HG02571 (cell line): ENCODE measurements around the gene NTM.

Experiments used
- ATAC-seq: cut with Tn5 transposase; IDR thresholded peaks from one replicate; pipeline ENCODE4 v1.9.1; 2021; ENCODE audit warnings: mild to moderate bottlenecking, moderate library complexity; ENCODE audit not compliant: unreplicated experiment

The NTM gene

DNA sequence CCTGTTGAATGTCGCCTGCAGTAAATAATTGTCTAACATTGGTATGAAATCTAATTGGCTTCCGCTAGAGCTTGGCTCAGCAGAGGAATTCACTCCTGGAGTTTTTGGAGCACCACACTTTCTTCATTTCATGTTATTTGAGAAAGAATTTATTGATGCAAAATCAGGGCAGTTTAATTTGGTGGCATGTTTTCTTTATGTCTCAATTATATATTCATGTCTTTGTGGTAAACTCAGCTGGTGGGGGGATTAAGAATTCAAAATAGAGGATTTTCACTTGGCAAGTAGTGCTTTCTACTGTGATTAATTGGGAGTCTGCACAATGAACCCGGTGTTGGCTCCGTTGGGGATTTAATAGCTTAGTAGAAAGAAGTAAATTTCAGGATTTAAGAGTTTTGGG is 784.4 kb downstream of the NTM start:
- ATAC-seq, result no peak

DNA sequence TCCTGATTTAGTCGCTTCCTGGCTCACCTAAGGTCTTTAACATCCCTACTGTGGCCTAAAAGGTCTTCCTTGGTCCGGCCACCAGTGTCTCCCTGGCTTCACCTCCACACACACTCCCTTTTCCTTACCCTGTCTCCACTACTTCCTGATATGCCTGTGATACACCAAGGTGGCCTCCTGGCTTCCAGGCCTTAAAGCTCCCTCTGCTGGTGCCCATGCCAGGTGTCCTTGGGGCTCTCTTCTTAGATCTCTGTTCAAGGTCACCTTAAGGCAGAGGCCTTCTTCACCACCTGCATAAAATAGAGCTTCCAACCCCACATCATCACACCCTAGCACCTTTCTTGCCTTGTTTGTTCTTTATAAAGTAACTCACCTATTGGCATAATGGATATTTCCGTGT is 787.7 kb downstream of the NTM start:
- no peak for ATAC-seq

DNA sequence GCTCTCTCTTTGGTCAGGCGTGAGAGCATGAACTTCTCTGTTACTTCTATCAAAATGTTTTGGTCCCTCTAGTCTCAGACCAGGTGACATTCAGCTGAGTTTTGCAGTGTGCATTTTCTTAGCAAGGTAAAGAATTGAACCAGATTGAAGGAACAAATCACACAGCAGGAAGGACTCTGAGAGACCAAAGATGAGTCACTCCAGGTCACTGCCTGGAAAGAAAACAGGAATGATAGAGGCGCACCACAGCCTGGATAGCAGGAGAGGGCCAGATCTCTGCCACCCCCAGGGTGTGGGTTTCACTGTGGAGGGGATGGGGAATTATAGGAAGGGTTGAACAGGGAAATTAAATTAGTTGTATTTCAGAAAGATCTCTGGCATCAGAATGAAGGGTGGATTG is 788.3 kb downstream of the NTM start:
- no peak for ATAC-seq

DNA sequence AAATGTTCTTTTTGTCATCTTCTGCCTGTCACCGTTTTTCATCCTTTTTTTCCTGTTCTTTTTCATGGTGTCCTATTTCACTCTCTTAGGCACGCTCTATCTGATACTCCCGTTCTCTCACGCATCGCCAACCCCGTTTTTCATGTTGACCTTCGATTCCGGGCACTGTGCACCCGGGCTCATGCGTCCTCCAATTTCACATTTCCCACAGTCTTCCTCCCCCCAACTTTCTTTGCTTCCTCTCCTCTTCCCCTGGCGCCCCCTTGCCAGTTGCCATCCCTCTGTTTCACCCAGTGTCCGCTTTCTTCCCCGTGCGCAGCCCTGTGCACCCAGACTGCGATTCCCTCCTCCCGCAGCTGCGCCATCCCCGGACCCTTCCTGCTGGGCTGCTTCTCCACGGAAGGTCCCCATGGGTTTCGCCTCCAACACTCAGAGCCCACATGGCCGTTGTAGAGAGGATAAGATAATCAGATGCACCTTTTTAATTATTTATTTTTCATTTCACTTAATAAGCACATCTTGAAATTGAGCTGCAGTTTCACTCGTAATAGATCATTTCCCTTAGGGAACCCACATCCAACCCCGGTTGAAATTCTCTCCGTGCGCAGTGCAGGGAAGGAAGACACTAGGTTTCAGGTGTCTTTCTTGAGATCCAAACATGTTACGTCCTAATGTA is 791.1 kb downstream of the NTM start:
- no peak for ATAC-seq

DNA sequence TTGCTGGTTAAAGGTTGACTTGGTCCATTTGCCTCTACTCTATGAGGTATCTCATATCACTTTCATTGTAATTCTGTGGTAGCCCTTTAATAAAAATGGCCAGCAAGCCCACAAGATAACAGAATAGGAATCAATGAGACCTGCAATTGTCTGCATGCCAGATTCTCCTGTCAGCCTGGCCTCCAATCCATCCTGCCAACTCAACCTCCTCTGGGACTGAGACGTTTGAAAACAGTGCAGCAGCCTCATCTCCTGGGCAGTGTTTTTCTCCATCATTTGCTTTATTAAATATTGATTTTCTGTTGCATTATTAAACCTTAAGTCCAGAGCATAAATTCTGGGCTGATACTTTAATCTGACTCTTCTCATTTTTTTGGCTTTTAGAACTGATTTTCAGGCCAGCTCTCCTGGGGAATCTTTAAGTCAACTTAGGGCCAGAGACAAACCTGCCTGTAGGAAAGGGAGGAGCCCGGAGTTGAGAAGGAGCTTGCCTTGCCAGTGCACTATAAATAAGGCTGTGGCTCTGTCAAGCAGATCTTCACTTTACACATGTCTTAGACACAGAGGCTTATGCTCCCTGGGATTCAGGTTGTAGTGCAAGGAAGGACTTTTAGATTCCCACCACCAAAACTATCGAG is 798.0 kb downstream of the NTM start:
- ATAC-seq, result no peak

DNA sequence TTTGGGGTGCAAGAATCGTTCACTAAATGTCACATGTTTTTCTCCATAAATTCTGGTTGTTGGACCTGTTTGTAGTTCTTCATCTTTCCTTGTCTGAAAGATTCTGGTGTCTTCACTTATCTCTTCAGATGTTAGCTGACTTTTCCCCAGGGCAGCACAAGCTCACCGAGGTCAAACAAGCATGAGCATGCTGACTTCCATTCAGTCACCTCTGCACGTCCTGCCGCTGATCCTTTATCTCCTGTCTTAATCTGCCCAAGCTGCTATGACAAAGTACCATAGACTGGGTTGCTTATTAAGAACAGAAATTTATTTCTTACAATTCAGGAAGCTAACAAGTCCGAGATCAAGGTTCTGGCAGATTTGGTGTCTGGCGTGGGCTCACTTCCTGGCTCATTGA is 800.6 kb downstream of the NTM start:
- no peak for ATAC-seq

DNA sequence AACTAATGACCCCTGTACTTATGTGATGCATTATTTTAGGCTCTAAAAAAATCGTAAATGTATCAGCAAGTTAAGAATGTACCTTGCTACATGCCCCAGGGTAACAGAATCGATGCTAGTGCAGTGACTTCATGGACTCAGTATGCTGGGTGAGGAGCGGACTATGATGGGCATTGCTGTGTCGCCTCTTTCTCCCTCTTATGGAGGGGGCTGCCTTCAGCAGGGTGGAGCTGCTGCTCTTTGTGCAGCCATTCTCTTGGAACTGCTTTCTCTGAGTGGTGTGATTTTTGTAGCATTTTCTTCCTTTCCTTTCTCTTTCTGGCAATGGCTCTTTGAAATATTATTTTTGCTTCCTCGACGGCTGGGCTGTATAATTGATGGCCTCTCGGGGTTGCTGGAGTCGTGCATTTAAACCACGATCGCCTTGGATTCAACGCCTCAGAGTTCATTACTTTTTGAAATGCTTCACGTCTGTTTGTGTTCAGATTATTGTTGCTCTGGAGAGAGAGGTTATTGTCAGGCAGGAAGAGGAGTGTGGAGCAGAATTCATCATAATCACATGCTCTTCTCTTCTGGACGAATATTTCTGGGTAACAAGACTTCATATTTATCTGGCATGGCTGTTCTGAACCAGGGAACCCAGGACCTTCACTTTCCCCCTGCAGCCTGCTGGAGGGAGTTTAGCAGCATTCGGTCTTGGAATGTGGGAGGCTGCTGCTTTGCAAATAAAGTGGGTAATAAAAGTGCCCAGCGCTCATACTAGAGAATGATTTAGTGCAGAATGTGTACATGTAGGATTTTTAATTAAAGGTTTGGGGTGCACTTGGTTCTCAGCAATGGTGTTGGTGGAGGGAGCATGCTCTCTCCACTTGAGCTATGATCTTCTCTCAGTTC is 804.2 kb downstream of the NTM start:
- ATAC-seq, result no peak

DNA sequence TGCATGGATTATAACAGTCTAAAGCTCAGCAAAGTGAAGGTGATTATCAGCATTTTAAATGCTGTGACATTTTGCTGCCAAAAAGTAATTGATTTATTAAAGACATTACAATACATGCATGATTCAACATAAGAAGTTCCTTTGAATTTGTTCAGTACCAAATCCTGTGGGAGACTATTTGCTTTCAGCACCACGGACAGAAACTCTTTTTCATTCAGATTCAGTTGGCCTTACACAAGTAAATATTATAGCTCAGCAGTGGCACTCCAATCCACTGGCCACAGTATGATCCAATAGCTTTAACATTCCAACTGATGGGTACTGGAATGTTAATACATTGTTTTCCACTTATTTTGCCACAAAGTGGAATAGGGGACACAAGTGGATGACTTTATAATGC is 806.7 kb downstream of the NTM start:
- ATAC-seq, result no peak

DNA sequence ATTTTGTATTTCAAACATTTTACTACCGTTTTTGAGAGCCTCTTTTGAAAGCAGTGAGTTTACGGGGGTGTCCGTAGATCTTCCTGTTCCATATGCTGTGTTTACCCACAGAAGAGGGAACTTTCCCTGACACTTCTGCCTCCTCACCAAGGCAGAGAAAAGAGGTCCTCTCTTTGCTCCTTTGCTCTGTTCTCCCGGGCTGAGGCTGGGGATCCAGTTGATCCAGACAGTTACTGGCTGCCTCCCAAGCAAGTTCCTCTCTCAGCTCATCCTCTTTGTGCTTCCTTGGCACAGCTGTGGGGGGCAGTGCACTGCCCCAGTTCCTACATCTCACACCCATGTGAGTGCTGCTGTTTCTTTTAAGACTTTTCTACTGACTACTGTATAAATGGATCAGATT is 813.7 kb downstream of the NTM start:
- no peak for ATAC-seq

DNA sequence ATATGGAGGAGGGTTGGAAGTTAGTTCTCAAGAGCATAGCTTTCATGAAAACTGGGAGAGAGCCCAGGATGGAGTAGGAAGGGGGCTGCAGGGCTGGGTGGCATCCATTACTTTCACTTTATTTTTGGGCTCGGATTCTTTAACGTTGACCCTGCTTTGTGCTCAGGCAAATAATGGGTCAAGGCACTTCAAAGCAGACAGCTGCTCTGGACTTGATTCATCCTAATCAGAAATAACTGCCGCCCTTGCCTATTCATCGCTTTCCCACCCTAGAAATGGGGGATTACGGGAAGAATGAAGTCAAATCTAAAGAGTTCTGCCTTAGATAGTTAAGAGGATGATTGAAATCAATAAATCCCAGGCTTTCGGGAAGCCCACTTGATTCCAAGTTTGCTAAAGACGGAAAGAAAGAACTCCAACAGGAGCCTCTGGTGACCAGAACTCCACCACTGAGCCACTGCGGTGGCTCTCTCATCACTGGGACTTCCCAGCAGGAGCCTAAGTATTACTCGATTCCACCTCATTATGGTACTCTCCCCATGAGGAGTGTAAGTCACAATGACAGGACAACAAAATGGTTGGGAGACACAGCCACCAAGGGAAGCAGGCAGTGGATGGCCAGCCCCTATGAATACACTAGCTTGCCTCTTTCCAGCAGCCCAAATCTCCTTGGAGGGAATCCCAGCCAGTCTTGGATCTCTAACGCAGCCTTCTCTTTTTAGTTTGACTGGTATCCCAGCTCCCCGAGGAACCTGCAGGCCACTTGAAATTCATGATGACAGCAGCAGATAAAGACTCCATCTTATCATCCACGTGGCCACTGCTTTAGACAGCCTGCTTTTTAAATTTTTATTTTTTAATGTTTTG is 815.5 kb downstream of the NTM start:
- no peak for ATAC-seq

DNA sequence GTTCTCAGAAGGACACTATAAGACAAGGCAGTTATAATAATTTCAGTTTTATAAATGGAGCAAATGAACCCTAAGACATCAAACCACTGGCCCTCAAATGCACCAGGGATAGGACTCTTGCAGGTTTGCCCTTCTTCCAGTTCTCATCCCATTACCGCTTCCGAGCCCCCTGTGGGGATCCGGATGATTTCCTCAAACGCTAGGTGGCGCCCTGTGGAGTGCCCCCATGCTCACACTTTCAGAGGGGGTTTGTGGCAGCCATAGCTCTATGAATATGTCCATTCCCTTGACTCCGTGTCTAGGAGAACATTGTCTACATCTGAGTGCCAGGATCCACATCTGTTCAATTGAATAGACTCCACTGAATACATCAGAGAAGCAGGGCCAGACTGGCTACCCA is 816.3 kb downstream of the NTM start:
- ATAC-seq, result no peak

DNA sequence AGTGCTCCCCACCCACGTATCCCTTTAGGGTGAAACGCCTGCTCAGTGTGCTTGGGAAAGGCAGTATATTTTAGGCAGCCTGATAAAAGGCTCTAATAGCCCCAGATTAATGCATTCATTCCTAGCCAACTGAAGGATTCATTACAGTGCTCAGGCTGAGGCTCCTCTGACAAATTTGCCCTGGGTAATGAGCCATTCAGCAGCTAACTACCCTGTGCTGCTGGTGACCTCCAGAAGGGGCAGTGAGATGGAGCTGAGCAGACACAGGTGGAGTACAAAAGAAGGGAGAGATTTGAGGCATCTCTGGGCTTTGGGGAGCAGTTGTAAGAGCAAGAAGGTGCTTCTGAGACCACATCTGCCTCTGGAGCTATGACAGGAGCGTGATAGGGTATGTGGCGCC is 817.0 kb downstream of the NTM start:
- ATAC-seq, result no peak

DNA sequence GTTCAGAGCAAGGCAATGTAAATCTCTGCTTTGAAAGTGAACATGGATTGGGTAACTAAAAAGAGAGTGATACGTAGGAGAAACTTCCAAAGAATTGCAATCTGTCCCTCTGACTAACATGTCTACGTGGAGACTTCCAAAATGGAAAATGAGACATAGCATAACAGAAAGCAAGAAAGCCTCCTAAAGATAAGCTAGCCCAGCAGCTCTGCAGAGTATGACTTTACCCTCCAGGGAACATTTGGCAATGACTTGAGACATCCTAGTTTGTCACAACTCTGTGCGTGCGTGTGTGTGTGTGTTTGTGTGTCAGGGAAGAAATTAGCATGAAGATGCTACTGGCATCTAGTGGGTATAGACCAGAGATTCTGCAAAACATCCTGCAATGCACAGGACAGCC is 817.4 kb downstream of the NTM start:
- ATAC-seq, result no peak

DNA sequence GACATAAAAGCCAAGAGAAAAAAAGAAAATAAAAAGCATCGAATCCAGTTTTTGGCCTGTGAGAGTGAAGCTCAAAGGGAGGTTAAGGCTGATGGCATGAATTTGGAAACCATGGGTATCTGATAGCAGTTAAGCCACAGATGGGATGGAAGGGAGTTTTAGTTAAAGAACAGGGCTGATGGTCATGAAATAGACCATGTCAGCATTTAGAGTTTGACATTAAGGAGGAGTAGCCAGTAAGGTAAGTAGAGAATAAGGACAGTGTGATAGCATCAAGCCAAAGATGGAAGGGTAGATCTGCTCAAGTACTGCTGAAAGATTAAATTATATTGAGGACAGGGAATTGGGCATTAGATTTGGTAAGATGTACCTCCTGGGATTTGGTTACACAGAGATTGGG is 826.5 kb downstream of the NTM start:
- no peak for ATAC-seq

DNA sequence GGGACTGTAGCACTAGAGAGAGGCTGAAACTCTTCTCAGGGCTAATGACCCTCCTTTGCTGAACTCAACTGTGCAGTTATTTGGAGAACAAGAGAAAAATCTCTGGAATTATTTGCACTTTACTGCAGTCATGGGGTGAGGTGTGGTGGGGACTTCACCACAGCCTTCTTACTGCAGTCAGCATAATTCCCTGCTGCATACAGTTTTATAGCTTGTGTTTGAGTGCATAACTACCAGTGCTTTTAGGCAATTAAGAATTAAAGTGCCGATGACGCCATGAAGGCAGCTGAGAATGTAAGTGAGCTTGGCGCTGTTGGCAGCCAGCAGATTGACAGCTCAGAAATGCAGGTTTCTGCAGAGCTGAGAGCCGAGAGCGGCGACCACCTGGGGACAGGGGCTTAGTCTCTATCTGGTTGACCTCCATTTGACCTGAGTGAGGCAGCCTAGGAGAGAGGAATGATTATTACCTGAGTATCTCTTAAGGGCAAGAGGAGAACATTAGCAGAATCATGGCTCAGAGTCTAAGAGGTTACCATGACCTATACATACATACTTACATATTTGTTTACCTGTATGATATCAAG is 830.0 kb downstream of the NTM start:
- no peak for ATAC-seq

DNA sequence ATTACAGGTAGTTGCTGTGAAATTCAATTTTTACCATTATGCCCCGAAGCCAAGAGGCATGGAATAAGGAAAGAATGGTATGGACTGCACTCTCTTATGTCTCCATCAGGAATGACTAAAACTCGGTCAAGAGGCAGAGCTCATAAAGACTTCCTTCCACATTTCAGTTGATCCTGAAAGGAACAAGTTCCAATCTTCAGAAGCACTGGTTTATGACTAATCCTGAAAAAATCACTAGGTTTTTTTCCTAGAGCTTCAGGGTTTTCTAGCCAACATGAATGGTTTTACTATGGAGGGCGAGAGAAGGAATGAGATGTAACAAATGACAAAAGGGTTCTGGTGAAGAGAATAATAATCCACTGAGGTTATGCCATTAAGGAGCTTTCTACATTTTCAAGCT is 832.2 kb downstream of the NTM start:
- ATAC-seq, result no peak

DNA sequence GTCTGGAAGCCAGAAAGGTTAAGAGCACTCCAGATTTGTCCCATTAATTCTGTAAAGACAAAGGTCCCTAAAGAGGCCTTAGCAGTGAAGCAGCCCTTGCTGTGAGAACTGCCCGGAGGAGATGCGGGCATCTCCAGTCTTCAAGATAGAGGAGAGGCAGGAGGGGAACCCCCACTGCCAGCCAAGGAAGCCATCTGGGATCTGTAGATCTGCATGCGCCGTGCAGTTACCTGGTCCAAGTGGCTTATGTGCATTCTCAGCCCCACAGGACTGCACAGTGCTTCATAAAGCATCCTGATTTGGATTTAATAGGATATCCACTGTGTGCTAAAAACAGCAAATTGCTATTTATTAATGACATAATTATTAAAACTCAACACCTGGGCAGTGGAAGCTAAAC is 834.6 kb downstream of the NTM start:
- ATAC-seq, result no peak

DNA sequence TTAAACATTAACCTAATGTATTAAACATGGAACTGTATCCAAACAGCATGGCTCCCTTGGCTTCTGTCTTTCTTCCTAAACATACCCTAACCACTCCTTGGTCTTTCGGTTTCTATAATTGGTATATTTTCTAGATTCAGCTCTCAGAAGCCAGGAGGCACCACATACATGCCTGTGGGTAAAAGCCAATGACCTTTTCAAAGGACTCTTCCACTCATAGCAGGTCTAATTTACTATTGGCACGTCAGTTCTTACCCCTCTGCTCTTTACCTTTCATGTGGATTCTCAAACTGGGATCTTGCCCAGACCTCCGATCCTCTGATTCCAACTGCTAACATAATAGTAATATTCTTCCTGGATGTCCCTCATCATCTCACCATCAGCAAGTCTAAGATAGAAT is 835.1 kb downstream of the NTM start:
- no peak for ATAC-seq

DNA sequence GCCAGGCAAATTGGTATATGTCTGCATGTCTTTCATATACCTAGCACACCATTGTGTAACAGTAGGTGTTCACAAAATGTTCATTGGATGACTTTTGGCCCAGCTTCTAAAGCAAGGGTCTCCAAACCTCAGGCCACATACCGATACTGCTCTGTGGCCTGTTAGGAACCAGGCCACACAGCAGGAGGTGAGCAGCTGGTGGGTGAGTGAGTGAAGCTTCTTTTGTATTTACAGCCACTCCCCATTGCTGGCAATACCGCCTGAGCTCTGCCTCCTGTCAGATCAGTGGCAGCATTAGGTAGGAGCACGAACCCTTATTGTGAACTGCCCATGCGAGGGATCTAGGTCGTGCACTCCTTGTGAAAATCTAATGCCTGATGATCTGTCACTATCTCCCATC is 836.6 kb downstream of the NTM start:
- no peak for ATAC-seq

DNA sequence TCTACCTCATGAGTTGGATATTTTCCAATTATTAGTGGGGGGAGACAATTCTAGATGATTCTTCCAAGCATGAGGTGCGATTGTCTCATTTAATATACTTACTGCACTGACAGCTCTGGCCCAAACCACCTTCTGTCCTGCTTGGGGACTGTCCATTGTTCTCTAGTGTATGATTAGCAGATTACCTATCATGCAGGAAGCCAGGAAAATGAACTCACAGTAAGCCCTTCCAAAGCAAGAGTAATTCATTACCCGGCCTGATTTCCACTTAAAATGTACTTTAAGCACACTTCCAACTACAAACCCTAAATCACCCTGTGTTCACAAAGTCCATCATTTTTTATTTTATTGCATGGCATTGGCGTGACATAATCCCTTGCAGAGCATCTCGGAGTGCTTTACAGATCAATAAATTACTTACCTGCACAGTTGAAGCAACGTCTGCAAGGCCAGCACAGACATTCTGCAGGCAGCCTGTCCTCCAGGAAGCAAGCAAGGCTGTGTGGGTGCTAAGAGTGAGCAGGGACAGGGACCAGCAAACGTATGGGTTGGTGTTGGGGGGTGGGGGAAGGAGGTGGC is 838.2 kb downstream of the NTM start:
- ATAC-seq, result no peak
